Transverse colon (tissue), 4 donors: Measurements from ENCODE around the gene TAAR8. TPM values are rescaled to one million over a fixed set of nuclear protein-coding genes. Genes with fewer than 3 reads are reported as not detected.

ENCODE experiments used
- DNase-seq: peaks from one replicate; pipeline ENCODE4 v3.0.0-alpha.2; 2019
- H3K27ac ChIP-seq, 4 donors: fragments of 200-600 bp; sonication (generic); 2 replicates each; pipeline ENCODE4 v1.5.1; 2016 to 2018; ENCODE audit warnings: inconsistent platforms in 4 of 4
- H3K27me3 ChIP-seq: fragments of 200-600 bp; sonication (generic); 2 replicates; pipeline ENCODE4 v1.5.1; 2017; ENCODE audit warnings: inconsistent platforms
- H3K36me3 ChIP-seq, 4 donors: fragments of 200-600 bp; sonication (generic); 2 replicates each; pipeline ENCODE4 v1.5.1; 2017 to 2019; ENCODE audit warnings: inconsistent platforms in 4 of 4
- H3K4me1 ChIP-seq, 4 donors: fragments of 200-600 bp; sonication (generic); 2 replicates each; pipeline ENCODE4 v1.5.1; 2017 to 2020; ENCODE audit warnings: inconsistent platforms in 4 of 4
- H3K4me3 ChIP-seq, 4 donors: fragments of 200-600 bp; sonication (generic); 1 replicate in 1 of 4; 2 replicates in 3 of 4; pipeline versions ENCODE4 v1.5.1 to v1.6.1; 2017 to 2019; ENCODE audit warnings: inconsistent platforms in 4 of 4
- H3K9me3 ChIP-seq, 2 donors: fragments of 200-600 bp; sonication (generic); 2 replicates each; pipeline ENCODE4 v1.5.1; 2017 to 2019; ENCODE audit warnings: inconsistent platforms in 2 of 2
- CTCF ChIP-seq, 5 experiments: fragments of 200-600 bp in 3 of 5; fragments of 450-650 bp in 2 of 5; sonication (generic) in 3 of 5; IDR thresholded peaks; 1 replicate in 2 of 5; 2 replicates in 3 of 5; pipeline ENCODE4 v1.5.1; 2016 to 2017; ENCODE audit warnings: antibody characterized with exemption in 5 of 5, inconsistent platforms in 3 of 5, mild to moderate bottlenecking in 2 of 5, moderate library complexity in 1 of 5
- EP300 ChIP-seq: sonication (generic); formaldehyde crosslinking; IDR thresholded peaks from one replicate; pipeline ENCODE4 v1.6.1; 2017; ENCODE audit warnings: antibody characterized with exemption, low read depth
- POLR2A ChIP-seq: fragments of 450-650 bp; IDR thresholded peaks from one replicate; pipeline ENCODE4 v1.6.1; 2016; ENCODE audit warnings: antibody characterized with exemption, mild to moderate bottlenecking, moderate library complexity
- POLR2AphosphoS5 ChIP-seq, 3 donors: sonication (generic); formaldehyde crosslinking; IDR thresholded peaks; one replicate each; pipeline ENCODE4 v1.6.1; 2016; ENCODE audit warnings: antibody characterized with exemption in 3 of 3
- WGBS, 2 donors: methylation state at CpG; one replicate each; pipeline ENCODE4 v1.1.5; 2018; ENCODE audit warnings: low coverage in 1 of 2; 5-methylcytosine and 5-hydroxymethylcytosine counted together
- in situ Hi-C, 4 donors: fragments of 200-750 bp; cut with MboI; loops; one replicate each; pipeline versions ENCODE4 v1.15.0 to v1.15.1; 2017; ENCODE audit warnings: low sequenced_read_pairs in 3 of 4, low pct_ligation_motif_present in 1 of 4, low pct_unique_long_range_greater_than_20kb in 1 of 4
- intact Hi-C: fragments of 100-400 bp; cut with DNase I; formaldehyde crosslinking; loops from one replicate; pipeline ENCODE4 v1.15.1; 2023; ENCODE audit warnings: low total_unique reads
- total RNA-seq, 4 donors: library from RNA; depleted of rRNA; stranded (reverse); fragments of >200 nt; gene quantifications; one replicate each; pipeline ENCODE4 v1.1.0, GENCODE V29; 2016

TAAR8 gene
- total RNA-seq, 4 donors from 2014 or later, result not detected

GRCh38 chr6:132506869-132507808 lies 45.3 kb upstream of the TAAR8 start:
- intact Hi-C loops (no loop called here), in situ Hi-C loops (no loop called here)
- H3K9me3 ChIP-seq, result no peaks in the 10 kb centered on the region
- H3K4me1 ChIP-seq, result peaks cover 18 to 54% (median 28%) of the 10 kb centered on the region in 4 donors
- H3K36me3 ChIP-seq, result peaks cover 0 to 10% (median 0%) of the 10 kb centered on the region in 4 donors
- H3K27me3 ChIP-seq, result no peaks in the 10 kb centered on the region
- H3K4me3 ChIP-seq, result no peak overlapping the region
- no peak overlapping the region for H3K27ac ChIP-seq
- WGBS, 2 donors, result 97 to 98% methylated on average over 5 of the region's 5 CpGs
- TF ChIP-seq EP300, result no peak
- no peak for TF ChIP-seq POLR2A
- no peak for TF ChIP-seq CTCF (IDR thresholded peaks at IDR 0.05)
- TF ChIP-seq POLR2AphosphoS5 (IDR thresholded peaks at IDR 0.05), result no peak
- no peak for DNase-seq

- Histone ChIP-seq H3K9me3 (no peaks in the 10 kb centered on the region), H3K4me3 (peak overlapping the region in 3 of 4 donors; percentile 63 to 97 (median 66)), H3K4me1 (peaks cover 11 to 50% (median 18%) of the 10 kb centered on the region in 4 donors), H3K27me3 (no peaks in the 10 kb centered on the region), H3K36me3 (no peaks in the 10 kb centered on the region), H3K27ac (peak overlapping the region; percentile 90 to 91 (median 90))
- intact Hi-C loops, result no loop called here
- in situ Hi-C loops, result no loop called here
- TF ChIP-seq POLR2AphosphoS5 (IDR thresholded peaks at IDR 0.05), result no peak
- TF ChIP-seq POLR2A, result no peak
- TF ChIP-seq CTCF (IDR thresholded peaks at IDR 0.05), result no peak
- TF ChIP-seq EP300, result no peak
- peak; percentile 16 for DNase-seq
- 35 to 39% methylated on average over 2 to 4 of the region's 4 CpGs for WGBS, 2 donors
These were observed 41.2 kb upstream of the TAAR8 start for GRCh38 chr6:132511210-132511830.

GRCh38 chr6:132511831-132512220 lies 40.6 kb upstream of the TAAR8 start:
- intact Hi-C loops, result no loop called here
- 6 to 21% methylated on average over 2 of the region's 2 CpGs for WGBS, 2 donors
- no peak for TF ChIP-seq CTCF (IDR thresholded peaks at IDR 0.05)
- TF ChIP-seq POLR2A, result no peak
- no peak for TF ChIP-seq POLR2AphosphoS5 (IDR thresholded peaks at IDR 0.05)
- TF ChIP-seq EP300, result no peak
- H3K4me3 ChIP-seq, result peak overlapping the region; percentile 63 to 97 (median 67)
- H3K27ac ChIP-seq, result peak overlapping the region; percentile 90 to 91 (median 90)
- H3K9me3 ChIP-seq, result no peaks in the 10 kb centered on the region
- no peaks in the 10 kb centered on the region for H3K27me3 ChIP-seq
- in situ Hi-C loops, result no loop called here
- no peaks in the 10 kb centered on the region for H3K36me3 ChIP-seq
- DNase-seq, result no peak
- H3K4me1 ChIP-seq, result peaks cover 11 to 45% (median 18%) of the 10 kb centered on the region in 4 donors

GRCh38 chr6:132512342-132512637 lies 40.2 kb upstream of the TAAR8 start:
- Histone ChIP-seq H3K27ac (peak overlapping the region; percentile 90 to 91 (median 90)), H3K27me3 (no peaks in the 10 kb centered on the region), H3K36me3 (no peaks in the 10 kb centered on the region), H3K4me3 (peak overlapping the region; percentile 63 to 97 (median 67)), H3K9me3 (no peaks in the 10 kb centered on the region), H3K4me1 (peaks cover 11 to 43% (median 18%) of the 10 kb centered on the region in 4 donors)
- no peak for DNase-seq
- WGBS, 2 donors, result 1% methylated on average over 6 to 7 of the region's 7 CpGs
- in situ Hi-C loops (no loop called here), intact Hi-C loops (no loop called here)
- TF ChIP-seq EP300, result no peak
- TF ChIP-seq POLR2AphosphoS5 (IDR thresholded peaks at IDR 0.05), result no peak
- no peak for TF ChIP-seq CTCF (IDR thresholded peaks at IDR 0.05)
- no peak for TF ChIP-seq POLR2A
